Stimulated activated CD8-positive, alpha-beta memory T cell treated with anti-CD3 and anti-CD28 coated beads, Interleukin-2, amount 100 ng/mL, for 48 hours (primary cell): ENCODE data around the gene PDE8A.
"Not testable (repeated sequence)": the region's sequence is repeated elsewhere in the genome, so short reads cannot be mapped to it uniquely, and the experiment has no call there.

Source experiments
- DNase-seq, 2 donors: peaks; one replicate each; pipeline ENCODE4 v3.0.0-alpha.2; 2020; ENCODE audit warnings: low read depth in 2 of 2

The PDE8A gene

DNA sequence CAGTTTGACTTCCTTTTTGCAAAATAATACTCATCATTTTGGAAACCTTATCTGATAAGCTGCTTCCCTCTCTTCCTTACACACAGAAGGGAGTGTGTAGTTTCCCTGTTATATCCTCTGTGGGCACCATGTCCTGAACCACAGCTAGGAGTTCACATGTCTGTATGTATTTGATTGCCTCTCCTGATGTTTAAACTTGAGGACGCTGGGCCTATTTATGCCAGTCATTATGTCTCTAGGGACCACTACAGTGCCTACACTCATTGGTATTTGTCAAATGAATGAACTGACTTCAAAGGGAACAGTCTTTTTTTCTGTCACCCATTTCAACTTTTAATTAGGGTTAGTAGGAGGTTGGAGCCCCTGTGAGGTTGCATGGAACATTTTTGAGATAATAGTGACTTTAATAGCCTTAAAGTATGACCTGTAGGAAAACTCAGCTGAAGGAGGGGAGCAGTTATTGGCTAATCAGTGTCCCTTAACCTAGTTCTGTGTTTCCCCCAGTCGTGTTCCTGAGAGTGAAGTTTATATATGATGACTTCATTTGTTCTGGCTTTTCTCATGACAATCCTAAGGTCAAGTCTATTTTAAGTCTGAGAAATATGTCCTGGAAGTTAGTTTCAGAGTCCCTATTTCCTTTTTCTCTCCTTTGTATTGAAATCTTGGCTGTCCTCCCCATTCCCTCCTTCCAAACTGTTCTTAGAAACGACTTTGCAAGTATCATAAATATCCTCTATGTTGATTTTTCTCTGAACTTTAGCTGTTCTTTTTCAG lies 28.9 kb downstream of the PDE8A start:
- DNase-seq = no peak

DNA sequence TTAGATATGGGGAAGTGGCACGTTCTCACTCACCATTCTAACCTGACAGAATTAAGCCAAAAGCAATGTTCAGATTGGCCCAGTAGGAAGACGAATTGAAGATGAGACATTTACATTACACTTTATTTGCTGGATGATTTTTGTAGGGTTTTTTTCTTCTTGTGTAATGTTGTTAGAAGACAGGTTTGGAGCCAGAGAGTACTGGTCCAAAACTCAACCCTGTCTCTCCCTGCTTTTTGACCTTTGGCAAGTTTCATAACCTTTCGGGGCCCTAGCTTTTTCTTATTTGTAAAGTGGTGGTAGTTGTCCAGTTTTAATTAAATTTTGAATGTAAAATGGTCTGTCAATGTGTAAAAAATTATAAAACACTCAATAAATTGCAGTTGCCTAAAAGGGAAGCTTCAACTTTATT lies 29.5 kb downstream of the PDE8A start:
- no peak for DNase-seq

DNA sequence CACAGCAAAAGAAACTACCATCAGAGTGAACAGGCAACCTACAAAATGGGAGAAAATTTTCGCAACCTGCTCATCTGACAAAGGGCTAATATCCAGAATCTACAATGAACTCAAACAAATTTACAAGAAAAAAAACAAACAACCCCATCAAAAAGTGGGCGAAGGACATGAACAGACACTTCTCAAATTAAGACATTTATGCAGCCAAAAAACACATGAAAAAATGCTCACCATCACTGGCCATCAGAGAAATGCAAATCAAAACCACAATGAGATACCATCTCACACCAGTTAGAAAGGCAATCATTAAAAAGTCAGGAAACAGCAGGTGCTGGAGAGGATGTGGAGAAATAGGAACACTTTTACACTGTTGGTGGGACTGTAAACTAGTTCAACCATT lies 30.1 kb downstream of the PDE8A start:
- not testable (repeated sequence) for DNase-seq

DNA sequence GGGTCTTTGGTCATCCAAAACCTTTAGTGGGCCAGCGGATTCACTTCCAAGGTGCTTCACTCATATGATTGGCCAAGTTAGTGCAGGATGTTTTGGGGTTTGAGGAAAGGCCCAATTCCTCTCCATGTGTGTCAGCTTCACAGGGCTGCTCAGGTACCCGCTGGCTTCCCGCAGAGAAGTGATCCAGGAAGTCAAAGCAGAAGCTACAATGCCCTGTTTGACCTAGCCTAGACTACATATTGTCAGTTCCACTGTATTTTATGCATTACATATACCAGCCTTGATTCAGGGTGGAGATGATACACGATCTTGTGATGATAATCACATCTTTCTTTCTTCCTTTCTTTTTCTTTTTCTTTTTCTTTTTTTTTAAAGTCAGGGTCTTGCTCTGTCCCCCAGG lies 32.1 kb downstream of the PDE8A start:
- DNase-seq = no peak

DNA sequence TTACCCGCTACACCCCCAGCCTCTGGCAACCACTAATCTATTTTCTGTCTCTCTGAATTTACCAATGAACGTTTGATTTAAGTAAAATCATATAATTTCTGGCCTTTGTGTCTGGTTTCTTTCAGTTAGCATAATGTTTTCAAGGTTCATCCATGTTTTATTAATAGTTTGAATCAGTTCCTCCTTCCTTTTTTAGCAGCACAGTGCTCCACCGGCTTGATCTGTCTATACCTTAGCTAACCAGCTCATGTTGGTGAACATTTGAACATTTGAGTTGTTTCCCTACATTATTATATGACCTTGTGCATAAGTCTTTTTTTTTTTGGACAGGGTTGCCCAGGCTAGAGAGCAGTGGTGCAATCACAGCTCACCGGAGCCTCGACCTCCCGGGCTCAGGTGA lies 33.3 kb downstream of the PDE8A start:
- DNase-seq = no peak

DNA sequence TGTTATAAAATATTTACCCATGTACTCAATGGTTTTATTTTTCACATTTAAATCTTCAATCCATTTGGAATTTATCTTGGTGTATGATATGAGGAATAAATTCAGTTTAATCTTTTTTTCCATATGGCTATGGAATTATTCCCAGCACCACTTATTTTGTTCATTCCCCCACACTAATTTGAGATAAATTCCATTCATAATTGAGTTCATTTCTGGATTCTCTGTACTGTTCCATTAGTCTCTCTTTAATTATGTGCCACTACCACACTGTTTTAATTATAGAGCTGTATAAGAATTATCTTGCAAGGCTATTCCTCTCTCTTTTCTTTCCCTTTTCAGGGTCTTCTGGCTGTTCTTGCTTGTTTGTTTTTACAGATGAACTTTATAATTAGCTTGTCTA lies 34.6 kb downstream of the PDE8A start:
- no peak for DNase-seq

DNA sequence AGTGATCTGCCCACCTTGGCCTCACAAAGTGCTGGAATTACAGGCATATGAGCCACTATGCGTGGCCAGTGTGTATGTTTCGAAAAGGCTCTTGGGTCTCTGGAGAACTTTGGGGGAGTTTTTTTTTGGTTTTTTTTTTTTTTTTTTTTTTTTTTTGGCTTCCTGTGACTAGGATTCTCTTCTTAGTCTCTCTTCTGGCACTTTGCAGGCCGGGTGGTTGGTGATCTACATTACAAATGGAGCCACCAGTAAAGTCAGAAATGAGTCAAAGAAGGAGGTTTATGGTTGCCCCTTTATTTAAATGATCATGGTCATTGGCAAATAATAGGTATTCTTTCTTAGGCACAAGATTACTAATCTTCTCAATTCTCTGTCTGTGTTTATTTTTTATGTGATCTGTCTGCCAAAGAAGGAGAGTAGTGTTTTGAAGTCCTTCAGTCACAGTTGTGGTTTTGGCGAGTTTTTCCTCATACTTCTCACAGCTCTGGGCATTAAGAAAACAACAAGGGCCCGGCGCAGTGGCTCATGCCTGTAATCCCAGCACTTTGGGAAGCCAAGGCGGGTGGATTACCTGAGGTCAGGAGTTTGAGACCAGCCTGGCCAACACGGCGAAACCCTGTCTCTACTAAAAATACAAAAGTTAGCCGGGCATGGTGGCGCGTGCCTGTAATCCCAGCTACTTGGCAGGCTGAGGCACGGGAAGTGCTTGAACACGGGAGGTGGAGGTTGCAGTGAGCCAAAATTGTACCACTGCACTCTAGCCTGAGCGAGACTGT lies 38.3 kb downstream of the PDE8A start:
- DNase-seq = no peak

DNA sequence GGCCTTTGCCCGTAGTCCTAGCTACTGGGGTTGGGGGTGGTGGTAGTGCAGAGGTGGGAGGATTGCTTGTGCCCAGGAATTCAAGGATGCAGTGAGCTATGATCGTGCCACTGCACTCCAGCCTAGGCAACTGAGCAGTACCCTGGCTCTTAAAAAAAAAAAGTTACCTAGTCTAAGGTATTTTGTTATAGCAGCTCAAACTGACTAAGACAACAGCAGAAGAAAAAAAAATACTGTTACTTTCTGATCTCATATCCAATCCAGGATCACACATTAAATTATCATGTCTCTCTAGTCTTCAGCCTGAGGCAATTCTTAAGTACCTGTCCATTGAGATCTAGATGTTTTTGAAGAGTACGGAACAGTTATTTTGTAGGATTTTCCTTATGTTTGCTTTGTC lies 39.8 kb downstream of the PDE8A start:
- no peak for DNase-seq

DNA sequence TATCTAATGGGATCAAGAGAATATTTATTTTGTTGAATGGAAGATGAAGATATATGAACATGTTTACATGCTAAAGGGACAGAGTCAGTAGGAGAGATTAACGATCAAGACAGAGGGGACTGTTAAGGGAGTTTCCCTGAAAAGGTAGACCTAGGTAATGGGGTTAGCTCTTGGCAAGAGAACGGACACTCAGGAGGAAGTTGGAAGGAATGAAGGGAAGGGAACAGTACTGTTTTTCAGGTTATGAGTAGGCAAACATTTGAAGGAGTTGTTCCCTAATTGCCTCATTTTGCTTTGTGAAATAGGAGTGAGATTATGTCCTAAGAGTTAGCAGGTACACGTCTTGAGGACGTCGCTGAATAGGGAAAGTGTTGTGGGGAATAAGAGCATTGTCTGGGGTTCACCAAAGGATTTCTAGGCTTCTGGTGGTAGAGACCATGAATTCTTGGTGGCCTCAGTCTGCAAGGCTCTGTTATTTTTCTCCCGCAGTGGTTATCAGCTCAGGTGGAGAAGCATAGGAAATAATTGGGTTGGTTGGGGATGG lies 41.3 kb downstream of the PDE8A start:
- no peak for DNase-seq

DNA sequence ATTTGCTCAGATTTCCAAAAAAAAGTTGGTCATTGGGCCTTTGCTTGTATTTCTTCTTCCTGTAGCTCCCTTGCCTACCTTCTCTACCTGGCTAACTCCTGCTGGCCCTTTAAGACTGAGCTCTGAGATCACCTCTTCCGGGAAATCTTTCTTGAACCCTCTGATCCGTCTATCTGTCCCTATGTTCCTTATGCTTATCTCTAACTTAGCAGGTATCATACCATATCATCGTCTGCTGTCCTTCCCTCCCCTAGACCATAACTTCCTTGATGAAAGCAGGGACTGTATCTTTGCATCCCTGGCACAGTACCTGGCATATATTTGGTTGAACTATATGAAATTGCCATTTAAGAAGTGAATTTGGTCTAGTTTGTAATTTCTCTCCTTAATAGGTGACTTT lies 42.3 kb downstream of the PDE8A start:
- no peak for DNase-seq

DNA sequence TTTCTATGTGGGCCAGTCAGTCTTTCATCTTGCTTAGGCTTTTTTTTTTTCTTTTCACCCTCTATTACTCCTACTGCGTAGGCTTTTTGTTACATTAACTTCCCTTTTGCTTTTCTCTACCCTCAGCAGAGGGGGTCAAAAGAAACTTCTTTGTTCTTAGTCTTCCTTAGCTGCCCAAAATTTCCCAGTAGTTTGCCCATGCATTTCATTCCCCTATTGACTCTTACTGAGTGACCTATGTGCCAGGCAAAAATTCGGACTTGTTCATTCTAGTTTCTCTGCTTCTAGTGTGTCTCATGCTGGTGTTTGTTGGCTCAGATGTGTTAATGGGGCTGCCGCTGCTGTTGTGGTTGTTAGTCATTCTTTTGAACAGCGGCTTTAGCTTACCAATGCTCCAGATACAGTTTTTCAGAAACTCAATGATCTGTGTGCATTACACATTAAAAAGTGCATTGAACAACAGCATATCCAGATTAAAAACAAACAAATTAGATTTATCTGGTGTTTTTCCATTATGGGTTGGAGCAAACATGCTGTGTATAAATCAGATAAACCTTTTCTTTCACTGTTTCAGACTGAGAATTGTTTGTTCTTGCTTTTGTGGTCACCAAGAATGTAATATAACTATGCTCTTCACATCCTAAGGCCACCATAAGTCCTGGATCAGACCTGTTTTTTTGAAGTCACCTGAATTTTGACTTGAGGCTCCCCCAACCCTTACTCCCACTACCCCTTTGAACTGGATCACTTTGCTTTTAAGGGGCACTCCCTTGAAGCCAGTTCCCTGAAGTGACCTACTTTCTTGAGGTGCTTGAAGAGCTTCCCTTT lies 43.1 kb downstream of the PDE8A start:
- no peak for DNase-seq

DNA sequence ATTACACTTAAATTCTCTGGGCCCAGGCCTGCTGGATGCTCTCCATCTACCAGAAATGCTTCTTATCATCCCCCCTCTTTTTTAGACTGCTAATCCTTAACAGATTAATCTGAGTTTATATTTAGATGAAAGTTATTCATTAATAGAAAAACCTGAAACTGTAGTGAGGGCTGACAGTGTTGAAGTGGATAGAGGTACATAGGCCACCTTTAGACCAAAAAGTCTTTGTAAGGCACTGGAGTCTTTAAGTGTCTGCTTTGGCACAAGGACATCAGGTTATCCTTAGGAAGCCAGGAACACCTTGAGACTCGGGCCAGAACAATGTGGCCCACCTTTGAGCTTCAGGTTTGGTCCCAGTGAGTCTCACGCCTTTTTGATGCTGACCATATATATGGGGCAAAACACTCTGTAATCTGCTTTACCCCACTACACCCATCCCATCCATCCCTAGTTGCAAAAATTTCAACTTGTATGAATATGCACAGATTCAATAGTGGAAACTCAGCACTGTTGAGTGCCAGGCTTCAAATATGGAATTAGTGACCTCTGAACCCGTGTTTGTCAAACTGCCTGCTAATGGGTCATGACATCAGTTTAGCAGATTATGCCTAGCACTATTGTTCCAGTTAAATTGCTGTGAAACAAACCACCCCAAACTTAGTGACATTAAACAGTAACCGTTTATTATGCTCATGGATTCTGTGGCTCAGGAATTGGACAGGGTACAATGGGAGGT lies 44.0 kb downstream of the PDE8A start:
- no peak for DNase-seq

DNA sequence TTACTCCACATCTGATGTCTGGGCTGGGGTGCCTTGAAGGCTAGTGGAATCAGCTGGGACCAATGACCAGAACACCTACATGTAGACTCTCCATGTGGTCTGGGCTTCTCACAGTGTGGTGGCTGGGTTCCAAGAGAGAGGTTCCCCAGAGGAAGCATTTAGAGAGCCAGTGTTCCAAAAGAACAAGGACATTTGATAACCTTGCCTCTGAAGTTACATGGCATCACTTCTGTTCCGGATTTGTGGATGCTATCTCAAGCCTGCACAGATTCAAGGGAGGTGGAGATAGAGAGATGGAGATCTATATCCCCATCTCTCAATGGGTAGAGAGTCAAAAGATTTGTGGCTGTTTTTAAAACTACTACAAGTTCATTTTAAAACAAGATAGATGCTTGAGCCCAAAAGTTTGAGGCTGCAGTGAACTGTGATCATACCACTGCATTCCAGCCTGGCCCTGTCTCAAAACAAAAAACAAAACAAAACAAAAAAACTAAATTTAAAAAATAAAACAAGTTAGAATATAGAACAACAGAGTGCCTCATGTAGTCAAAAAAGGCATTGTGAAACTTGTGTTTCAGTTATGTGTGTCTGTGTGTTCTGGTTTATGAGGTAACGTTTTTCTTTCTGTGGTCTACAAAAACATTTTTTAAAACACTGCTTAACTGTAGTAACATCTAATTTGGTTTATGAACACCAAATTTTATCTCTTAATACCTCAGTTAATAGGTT lies 44.8 kb downstream of the PDE8A start:
- DNase-seq = no peak

DNA sequence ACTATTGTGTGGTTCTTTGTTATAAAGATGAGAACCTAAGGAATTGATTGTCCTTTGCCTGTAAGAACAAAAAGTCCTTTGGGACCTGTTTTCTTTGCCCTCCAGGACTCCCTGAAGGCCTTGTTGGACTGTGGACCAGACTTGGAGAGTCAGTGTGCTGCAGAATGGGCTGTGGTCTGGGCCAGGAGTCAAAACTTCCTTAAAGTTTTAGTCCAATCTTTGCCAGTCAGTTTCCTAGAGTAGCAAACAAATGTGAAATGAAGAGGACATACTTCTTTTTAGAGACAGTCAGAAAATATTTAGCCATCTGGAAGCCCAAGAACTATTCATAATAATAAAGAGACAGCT lies 45.4 kb downstream of the PDE8A start:
- DNase-seq = no peak

DNA sequence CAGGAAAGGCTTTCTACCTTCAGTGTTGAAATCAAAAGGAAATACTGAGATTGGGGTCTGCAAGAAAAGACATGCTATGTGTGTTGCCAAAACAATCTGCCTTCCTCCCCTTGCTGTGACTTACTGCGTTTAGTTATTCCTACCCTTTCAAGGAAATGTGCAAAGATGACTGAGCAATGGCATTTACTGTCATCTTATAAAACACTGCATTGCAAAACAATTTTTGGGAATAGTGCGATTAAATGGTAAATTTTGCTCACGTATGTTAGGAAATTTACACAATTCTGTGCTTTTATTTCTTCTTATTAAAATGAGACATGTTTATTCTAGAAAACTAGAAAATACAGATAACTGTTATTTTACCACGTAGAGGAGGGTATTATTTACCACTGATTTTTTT lies 45.8 kb downstream of the PDE8A start:
- DNase-seq = no peak

DNA sequence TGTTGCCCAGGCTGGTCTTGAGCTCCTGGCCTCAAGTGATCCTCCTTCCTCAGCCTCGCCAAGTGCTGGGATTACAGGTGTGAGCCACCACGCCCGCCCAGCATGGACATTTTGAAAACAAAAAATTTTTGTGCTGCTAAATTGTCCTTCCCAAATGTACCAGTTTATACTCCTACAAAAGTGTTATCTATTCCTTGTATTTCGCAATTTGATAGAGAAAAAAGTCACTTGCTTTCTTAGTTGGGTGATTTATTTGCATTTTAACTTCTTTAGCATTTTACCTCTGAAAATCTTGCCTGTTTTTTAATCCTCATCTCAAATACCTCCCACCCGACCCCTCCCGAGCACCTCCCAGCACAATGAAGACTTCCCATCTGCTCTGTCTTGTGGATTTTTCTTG lies 46.8 kb downstream of the PDE8A start:
- DNase-seq = no peak

DNA sequence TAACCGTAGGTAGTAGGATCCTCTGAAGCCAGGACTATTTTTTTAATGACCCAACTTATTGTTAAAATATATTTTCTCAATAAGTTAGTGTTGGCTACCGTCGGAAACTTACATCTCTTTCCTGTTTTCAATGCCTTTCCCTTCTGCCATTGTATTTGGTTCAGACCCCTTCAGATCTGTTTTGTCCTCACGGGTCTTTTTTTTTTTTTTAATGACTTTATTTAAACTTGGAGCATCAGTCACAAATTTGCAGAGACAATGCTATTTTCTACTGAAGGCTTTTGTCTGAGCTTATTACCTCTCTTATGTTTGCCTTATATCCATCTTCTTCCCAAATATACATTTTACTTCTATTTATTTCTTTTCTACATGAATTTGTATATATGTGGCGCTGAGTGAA lies 47.6 kb downstream of the PDE8A start:
- DNase-seq = no peak

DNA sequence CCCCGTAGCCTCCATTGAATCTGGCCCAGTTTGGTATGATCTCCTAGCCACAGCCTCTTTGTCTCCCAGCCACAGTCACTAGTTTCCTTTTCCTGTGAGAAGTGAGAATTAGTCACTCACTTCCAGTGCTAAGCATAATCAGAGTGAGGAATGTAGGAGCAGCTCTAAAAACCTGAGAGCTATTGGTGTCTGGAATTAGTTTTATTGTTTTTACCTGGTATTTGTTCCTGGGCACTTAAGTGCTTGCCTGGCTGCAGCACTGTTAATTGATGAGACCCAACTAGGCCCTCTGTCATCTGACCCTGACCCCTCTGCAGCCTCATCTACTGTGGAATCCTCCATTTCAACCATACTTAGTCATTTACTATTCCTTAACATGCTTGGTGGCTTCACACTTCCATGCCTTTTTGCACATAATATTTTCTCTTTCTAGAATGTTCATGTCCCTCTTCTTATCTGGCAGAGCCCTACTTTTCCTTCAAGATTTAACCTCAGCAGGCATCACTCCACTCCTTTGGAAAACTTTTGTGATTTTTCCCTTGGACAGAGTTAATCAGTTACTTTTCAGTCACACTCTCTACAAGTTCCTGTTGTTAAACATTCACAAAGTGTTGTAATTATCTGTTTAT lies 48.8 kb downstream of the PDE8A start:
- no peak for DNase-seq

DNA sequence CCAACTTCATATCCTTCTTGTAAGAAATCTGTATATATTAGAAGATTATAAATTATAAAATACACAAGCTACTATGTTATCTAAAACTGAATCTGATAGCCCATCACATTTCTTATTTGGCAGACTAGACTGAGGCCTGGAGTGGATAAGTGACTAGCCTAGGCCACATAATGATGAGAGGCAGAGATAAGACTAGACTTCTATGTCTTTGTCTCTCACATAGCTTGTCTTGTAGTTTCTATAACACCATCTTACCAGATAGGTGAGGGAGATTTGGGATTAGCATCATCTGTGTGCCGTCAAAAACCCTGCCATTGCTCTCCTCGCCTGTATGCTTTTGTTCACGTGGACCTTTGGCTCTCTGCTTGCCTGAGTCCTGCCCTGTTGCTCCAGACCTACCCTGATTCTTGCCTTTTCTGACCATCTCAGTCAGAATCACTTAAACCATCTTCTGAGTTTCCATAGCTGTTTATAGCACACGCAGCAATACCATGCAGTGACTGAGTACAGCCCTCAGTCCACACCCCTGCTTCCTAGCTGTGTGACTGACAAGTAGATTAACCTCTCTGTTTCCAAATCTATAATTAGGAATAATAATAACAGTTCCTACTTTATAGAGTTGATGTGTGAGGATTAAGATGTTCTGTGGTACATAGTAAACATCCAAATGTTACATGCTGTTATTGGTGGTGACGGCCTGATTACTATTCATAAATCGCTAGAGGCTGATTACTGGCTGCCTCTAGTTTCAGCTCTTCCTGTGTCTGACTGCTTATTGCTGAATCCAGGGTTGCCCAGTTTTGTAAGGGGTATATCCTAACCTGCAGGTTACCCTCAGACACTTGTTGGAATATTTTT lies 49.7 kb downstream of the PDE8A start:
- DNase-seq = no peak
